ENCODE data around the gene PTPN3.

The PTPN3 gene

GRCh38 chr9:109403116-109403515 is 95.0 kb downstream of the PTPN3 start:
- TF ChIP-seq CTCF (IDR thresholded peaks at IDR 0.05; ENCODE audit: low read length, missing control alignments): no peak
- H3K4me3 ChIP-seq (replicated peaks; ENCODE audit: low read depth, low read length): no peak overlapping the region
- no peak for DNase-seq (ENCODE audit: low read depth)

DNA sequence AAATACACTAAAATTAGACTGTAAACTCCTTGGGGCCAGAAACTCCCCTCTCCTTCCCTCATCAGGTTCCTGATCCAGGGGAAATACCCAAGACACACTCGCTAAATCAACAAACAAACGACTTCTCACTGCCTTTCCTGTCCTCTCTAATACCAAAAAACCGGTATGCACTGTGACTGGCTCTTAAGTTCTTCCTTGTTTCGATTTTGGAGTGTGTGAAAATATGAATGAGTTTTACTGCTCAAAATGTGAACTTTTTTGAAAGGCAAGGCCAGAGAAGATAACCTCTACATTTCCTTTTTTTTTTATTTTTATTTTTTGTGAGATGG is 96.2 kb downstream of the PTPN3 start:
- DNase-seq (ENCODE audit: low read depth): no peak
- H3K4me3 ChIP-seq (replicated peaks; ENCODE audit: low read depth, low read length): no peak overlapping the region
- no peak for TF ChIP-seq CTCF (IDR thresholded peaks at IDR 0.05; ENCODE audit: low read length, missing control alignments)

- peak; percentile 71 for DNase-seq (ENCODE audit: low read depth)
- peak; percentile 86 for TF ChIP-seq CTCF (IDR thresholded peaks at IDR 0.05; ENCODE audit: low read length, missing control alignments)
- H3K4me3 ChIP-seq (replicated peaks; ENCODE audit: low read depth, low read length): no peak overlapping the region
These were observed 96.7 kb downstream of the PTPN3 start for GRCh38 chr9:109401169-109401989.

DNA sequence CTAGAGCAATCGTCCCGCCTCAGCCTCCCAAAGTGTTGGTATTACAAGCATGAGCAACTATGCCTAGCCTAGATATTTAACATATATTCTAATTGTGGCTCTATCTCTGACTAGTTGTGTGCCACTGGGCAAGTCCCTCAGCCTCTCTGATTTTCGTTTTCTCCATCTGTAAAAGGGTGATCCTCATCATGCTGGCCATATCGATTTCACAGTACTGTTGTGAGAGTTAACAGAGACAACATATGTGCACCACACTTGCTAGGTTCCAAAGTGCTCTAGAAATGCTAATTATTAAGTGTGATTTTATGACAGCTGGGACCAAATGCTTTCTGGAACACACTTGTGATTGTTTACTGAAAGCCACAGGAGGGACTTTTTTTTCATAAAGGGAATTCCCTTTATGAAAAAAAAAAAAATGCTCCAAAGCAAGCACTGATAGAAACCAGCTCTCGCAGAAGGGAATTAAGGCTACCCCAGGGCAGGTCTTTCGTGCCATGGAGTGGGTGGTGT is 98.8 kb downstream of the PTPN3 start:
- no peak for DNase-seq (ENCODE audit: low read depth)
- H3K4me3 ChIP-seq (replicated peaks; ENCODE audit: low read depth, low read length): no peak overlapping the region
- no peak for TF ChIP-seq CTCF (IDR thresholded peaks at IDR 0.05; ENCODE audit: low read length, missing control alignments)

- DNase-seq (ENCODE audit: low read depth): no peak
- TF ChIP-seq CTCF (IDR thresholded peaks at IDR 0.05; ENCODE audit: low read length, missing control alignments): no peak
- H3K4me3 ChIP-seq (replicated peaks; ENCODE audit: low read depth, low read length): no peak overlapping the region
These were observed 106.9 kb downstream of the PTPN3 start for GRCh38 chr9:109391176-109391575.

DNA sequence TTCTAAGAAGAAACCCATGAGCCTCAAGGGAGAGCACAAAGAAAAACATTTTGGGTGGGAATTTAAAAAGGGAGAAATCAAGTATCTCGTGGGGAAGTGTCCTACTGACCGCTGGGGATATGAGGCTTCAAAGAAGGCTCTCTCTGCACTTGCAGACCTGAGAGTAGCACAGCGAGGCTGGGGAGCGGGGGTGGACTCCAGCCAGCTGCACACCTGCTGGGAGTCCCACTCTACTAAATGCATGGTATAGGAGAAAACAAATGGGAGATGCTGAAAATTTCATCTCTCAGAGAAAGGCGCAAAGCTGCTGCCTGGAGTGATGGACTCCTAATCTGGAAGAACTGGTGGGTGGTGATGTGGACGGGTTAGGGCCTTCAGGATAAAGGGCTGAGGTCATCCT is 110.3 kb downstream of the PTPN3 start:
- H3K4me3 ChIP-seq (replicated peaks; ENCODE audit: low read depth, low read length): no peak overlapping the region
- no peak for DNase-seq (ENCODE audit: low read depth)
- TF ChIP-seq CTCF (IDR thresholded peaks at IDR 0.05; ENCODE audit: low read length, missing control alignments): no peak

DNA sequence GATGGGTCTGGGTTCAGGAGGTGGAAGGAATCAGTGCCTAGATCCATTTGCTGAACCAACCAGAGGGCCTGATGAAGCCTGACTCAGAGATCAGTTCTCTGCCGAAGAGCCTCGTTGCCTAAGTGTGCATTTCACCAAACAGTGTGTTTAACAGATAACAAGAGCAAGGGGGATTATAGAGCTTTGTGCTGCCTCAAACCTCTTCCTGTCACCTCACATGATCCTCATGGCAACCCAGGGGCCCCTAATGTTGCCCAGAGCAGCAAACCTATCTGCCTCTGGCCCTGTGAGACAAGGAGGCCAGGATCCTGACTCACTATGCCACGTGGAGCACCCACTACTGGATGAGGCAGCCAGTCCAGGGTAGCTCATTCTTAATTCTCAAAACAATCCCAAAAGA is 110.9 kb downstream of the PTPN3 start:
- no peak overlapping the region for H3K4me3 ChIP-seq (replicated peaks; ENCODE audit: low read depth, low read length)
- DNase-seq (ENCODE audit: low read depth): no peak
- TF ChIP-seq CTCF (IDR thresholded peaks at IDR 0.05; ENCODE audit: low read length, missing control alignments): no peak
